Lung (tissue), 12 donors: ENCODE data around the gene TANC1. TPM values are rescaled to one million over a fixed set of nuclear protein-coding genes. Genes with fewer than 3 reads are reported as not detected.

Experiments
- ATAC-seq: fragments of 200-7000 bp; cut with Tn5 transposase; one replicate; pipeline ENCODE4 v1.9.1; 2020; ENCODE audit warnings: moderate number of reproducible peaks; ENCODE audit not compliant: insufficient read depth, low FRiP score
- DNase-seq, 3 donors: peaks; one replicate each; pipeline ENCODE4 v3.0.0-alpha.2; 2013 to 2017
- H3K27ac ChIP-seq, 2 donors: one replicate each; pipeline ENCODE4 v1.5.1; 2013; ENCODE audit warnings: mild to moderate bottlenecking in 2 of 2, moderate library complexity in 2 of 2, control low read depth in 1 of 2, inconsistent platforms in 1 of 2, low read depth in 1 of 2, low read length in 1 of 2
- H3K27me3 ChIP-seq, 3 donors: one replicate each; pipeline ENCODE4 v1.5.1; 2013; ENCODE audit warnings: low read length in 2 of 3; ENCODE audit not compliant: control insufficient read depth in 3 of 3, insufficient read depth in 3 of 3
- H3K36me3 ChIP-seq, 4 donors: one replicate each; pipeline ENCODE4 v1.5.1; 2013; ENCODE audit warnings: low read length in 4 of 4, mild to moderate bottlenecking in 1 of 4, moderate library complexity in 1 of 4; ENCODE audit not compliant: control insufficient read depth in 4 of 4, insufficient read depth in 4 of 4
- H3K4me1 ChIP-seq, 5 donors: one replicate each; pipeline ENCODE4 v1.5.1; 2013; ENCODE audit warnings: low read length in 5 of 5, mild to moderate bottlenecking in 2 of 5, moderate library complexity in 1 of 5; ENCODE audit not compliant: control insufficient read depth in 5 of 5, insufficient read depth in 5 of 5
- H3K4me3 ChIP-seq: one replicate; pipeline ENCODE4 v1.5.1; 2013; ENCODE audit warnings: mild to moderate bottlenecking, control low read depth, moderate library complexity
- H3K9ac ChIP-seq, 2 donors: one replicate each; pipeline ENCODE4 v1.5.1; 2013; ENCODE audit warnings: low read length in 2 of 2, control low read depth in 1 of 2; ENCODE audit not compliant: insufficient read depth in 1 of 2
- H3K9me3 ChIP-seq, 4 donors: one replicate each; pipeline ENCODE4 v1.5.1; 2013; ENCODE audit warnings: low read length in 3 of 4, mild to moderate bottlenecking in 1 of 4, moderate library complexity in 1 of 4; ENCODE audit not compliant: control insufficient read depth in 4 of 4, insufficient read depth in 3 of 4
- CTCF ChIP-seq: IDR thresholded peaks from 2 replicates; pipeline ENCODE4 v1.5.1; 2012; ENCODE audit warnings: mild to moderate bottlenecking; ENCODE audit errors: control extremely low read depth, extremely low read depth
- WGBS, 2 donors: extraction: QIAGEN DNeasy Blood & Tissue Kit; methylation state at CpG; one replicate each; pipeline ENCODE4 v1.1.7; 2013; 5-methylcytosine and 5-hydroxymethylcytosine counted together
- polyA plus RNA-seq, 2 donors: library from polyadenylated mRNA; stranded (reverse); fragments of 200-250 nt; gene quantifications; one replicate each; pipeline ENCODE4 v1.2.1, GENCODE V29; 2013
- total RNA-seq, 2 donors: library from RNA; depleted of rRNA in 1 of 2; stranded (reverse); fragments of >200 nt in 1 of 2; gene quantifications; one replicate each; pipeline ENCODE4 v1.2.1, GENCODE V29; 2014 to 2021
- donor health status: control.
- donor health status: control.
- donor health status: Bipolar disorder and iron deficiency.
- donor health status: healthy.
- donor health status: DM: yes; HTN: yes; CAD: no.

Gene TANC1
- total and polyA plus RNA-seq, 4 donors: 14.3 to 99.5 (median 37.3) TPM

GRCh38 chr2:159147690-159148089 lies 179.2 kb downstream of the TANC1 start:
- H3K4me1 ChIP-seq: peaks cover 17 to 35% (median 27%) of the 10 kb centered on the region in 5 donors
- no peak overlapping the region for H3K4me3 ChIP-seq
- TF ChIP-seq CTCF: no peak
- H3K27me3 ChIP-seq: no peaks in the 10 kb centered on the region
- H3K36me3 ChIP-seq: peaks cover 8 to 30% (median 13%) of the 10 kb centered on the region in 4 donors
- H3K27ac ChIP-seq: peak overlapping the region; percentile 66 to 84
- H3K9me3 ChIP-seq: no peaks in the 10 kb centered on the region
- no peak for ATAC-seq
- DNase-seq: no peak
- WGBS, 2 donors: 34 to 55% methylated on average over 3 of the region's 3 CpGs
- H3K9ac ChIP-seq: no peak overlapping the region

GRCh38 chr2:159148901-159149300 lies 180.5 kb downstream of the TANC1 start:
- no peak for ATAC-seq
- H3K4me3 ChIP-seq: no peak overlapping the region
- no peak overlapping the region for H3K9ac ChIP-seq
- WGBS, 2 donors: 95 to 96% methylated on average over 8 of the region's 8 CpGs
- H3K36me3 ChIP-seq: peaks cover 8 to 36% (median 15%) of the 10 kb centered on the region in 4 donors
- H3K27ac ChIP-seq: peak overlapping the region in 1 of 2 donors; percentile 70
- DNase-seq: no peak
- peaks cover 19 to 39% (median 28%) of the 10 kb centered on the region in 5 donors for H3K4me1 ChIP-seq
- H3K27me3 ChIP-seq: no peaks in the 10 kb centered on the region
- H3K9me3 ChIP-seq: no peaks in the 10 kb centered on the region
- TF ChIP-seq CTCF: no peak

- no peak for ATAC-seq
- 55 to 64% methylated on average over 2 of the region's 2 CpGs for WGBS, 2 donors
- peak in 1 of 3 donors; percentile 46 for DNase-seq
- peaks cover 8 to 36% (median 17%) of the 10 kb centered on the region in 4 donors for H3K36me3 ChIP-seq
- no peak for TF ChIP-seq CTCF
- H3K27ac ChIP-seq: no peak overlapping the region
- no peaks in the 10 kb centered on the region for H3K9me3 ChIP-seq
- no peak overlapping the region for H3K4me3 ChIP-seq
- peaks cover 19 to 43% (median 28%) of the 10 kb centered on the region in 5 donors for H3K4me1 ChIP-seq
- H3K27me3 ChIP-seq: no peaks in the 10 kb centered on the region
- H3K9ac ChIP-seq: no peak overlapping the region
Observed at GRCh38 chr2:159149747-159150146, 181.3 kb downstream of the TANC1 start.

- 59 to 65% methylated on average over 8 of the region's 8 CpGs for WGBS, 2 donors
- H3K4me3 ChIP-seq: no peak overlapping the region
Observed at GRCh38 chr2:159150280-159150746, 181.9 kb downstream of the TANC1 start.

More at GRCh38 chr2:159150280-159150746, 181.9 kb downstream of the TANC1 start:
- no peaks in the 10 kb centered on the region for H3K9me3 ChIP-seq
- H3K4me1 ChIP-seq: peaks cover 19 to 48% (median 28%) of the 10 kb centered on the region in 5 donors
- ATAC-seq: no peak
- H3K27me3 ChIP-seq: no peaks in the 10 kb centered on the region
- H3K36me3 ChIP-seq: peaks cover 8 to 39% (median 17%) of the 10 kb centered on the region in 4 donors
- TF ChIP-seq CTCF: no peak
- no peak for DNase-seq
- no peak overlapping the region for H3K9ac ChIP-seq
- H3K27ac ChIP-seq: peak overlapping the region in 1 of 2 donors; percentile 60
